GM18951 (cell line): Measurements from ENCODE around the gene NRG2.

Experiments used
- POLR2A ChIP-seq: IDR thresholded peaks from 4 replicates; pipeline ENCODE4 v1.6.1; 2011; ENCODE audit warnings: mild to moderate bottlenecking; ENCODE audit not compliant: insufficient read length, insufficient read depth; ENCODE audit errors: extremely low read depth
- in situ Hi-C: fragments of 300-500 bp; cut with MboI; formaldehyde crosslinking; loops from one replicate; pipeline ENCODE4 v1.12.0; 2022; ENCODE audit warnings: low sequenced_read_pairs, mixed read lengths, inconsistent platforms; ENCODE audit not compliant: unreplicated experiment

NRG2 gene

GRCh38 chr5:140042643-140043507 lies at the start of gene NRG2:
TSS of gene NRG2 (minus strand) at chr5:140043299.
- in situ Hi-C loops = no loop called here
- TF ChIP-seq POLR2A = no peak

GRCh38 chr5:140090251-140090650 lies 47.2 kb upstream of the NRG2 start:
- in situ Hi-C loops = no loop called here
- no peak for TF ChIP-seq POLR2A

- in situ Hi-C loops = loop anchor here (5.0 kb wide), 1 partner anchor 63 kb away; no protein-coding TSS in a partner anchor
- no peak for TF ChIP-seq POLR2A
Observed at GRCh38 chr5:140084541-140084940, 41.4 kb upstream of the NRG2 start.

DNA sequence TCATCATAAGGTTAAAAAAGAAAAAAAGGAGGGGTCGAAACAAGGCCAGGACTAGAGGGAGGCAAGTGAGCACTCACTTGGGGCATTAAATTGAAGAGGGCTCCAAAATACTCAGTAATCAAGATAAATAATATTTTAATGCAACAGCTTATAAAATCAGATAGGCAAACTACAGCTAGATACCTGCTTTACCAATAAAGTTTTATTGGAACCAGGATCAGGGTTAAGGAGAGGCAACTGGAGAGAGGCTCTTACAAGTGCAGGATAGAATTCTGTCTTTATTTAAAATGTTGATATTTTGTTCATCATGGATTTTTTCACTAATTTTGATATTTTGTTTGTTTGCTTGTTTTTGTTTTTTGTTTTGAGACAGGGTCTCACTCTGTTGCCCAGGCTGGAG lies 40.6 kb upstream of the NRG2 start:
- in situ Hi-C loops = loop anchor here (5.0 kb wide), 1 partner anchor 64 kb away; no protein-coding TSS in a partner anchor
- TF ChIP-seq POLR2A = no peak

- in situ Hi-C loops = loop anchor here (5.0 kb wide), 1 partner anchor 64 kb away; no protein-coding TSS in a partner anchor
- no peak for TF ChIP-seq POLR2A
Observed at GRCh38 chr5:140083120-140083519, 40.0 kb upstream of the NRG2 start.

DNA sequence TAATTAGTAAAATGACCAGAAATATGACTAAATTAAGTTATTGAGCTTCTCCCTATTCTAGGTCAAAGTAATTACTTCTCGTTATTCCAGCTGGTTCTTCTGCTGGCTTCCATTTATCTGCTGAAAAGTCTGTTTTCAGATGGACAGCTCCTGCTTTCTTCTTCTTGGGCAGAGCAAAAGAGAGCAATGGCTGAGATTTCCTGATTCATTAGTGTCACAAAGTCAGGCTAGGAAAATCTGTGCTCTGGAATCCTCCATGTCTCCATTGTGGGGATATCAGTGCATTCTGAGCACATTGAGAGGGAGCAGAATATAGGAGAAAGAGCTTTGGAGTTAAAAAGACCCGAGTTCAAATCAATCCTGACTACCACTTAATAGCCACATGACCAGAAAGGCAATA lies 33.7 kb upstream of the NRG2 start:
- in situ Hi-C loops = no loop called here
- TF ChIP-seq POLR2A = no peak

- TF ChIP-seq POLR2A = no peak
- in situ Hi-C loops = no loop called here
Observed at GRCh38 chr5:140076142-140076541, 33.0 kb upstream of the NRG2 start.

DNA sequence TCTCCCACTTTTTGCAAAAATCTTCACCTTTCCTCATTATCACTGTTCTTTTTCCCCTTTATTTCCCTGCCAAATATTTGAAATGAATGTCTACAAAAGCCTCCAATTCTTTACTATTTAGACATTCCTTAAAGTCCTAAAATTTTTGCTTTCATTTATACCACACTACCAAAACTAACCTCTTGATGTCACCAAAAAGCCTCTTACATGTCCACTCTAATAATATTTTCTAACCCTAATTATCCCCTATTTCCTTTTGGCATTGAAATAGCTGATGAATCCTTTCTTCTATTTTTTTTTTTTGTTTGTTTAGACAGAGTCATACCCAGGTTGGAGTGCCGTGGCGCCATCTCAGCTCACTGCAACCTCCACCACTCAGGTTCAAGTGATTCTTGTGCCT lies 32.3 kb upstream of the NRG2 start:
- in situ Hi-C loops = no loop called here
- no peak for TF ChIP-seq POLR2A

GRCh38 chr5:140073296-140073695 lies 30.2 kb upstream of the NRG2 start:
- TF ChIP-seq POLR2A = no peak
- in situ Hi-C loops = no loop called here

GRCh38 chr5:140072812-140073211 lies 29.7 kb upstream of the NRG2 start:
- in situ Hi-C loops = no loop called here

GRCh38 chr5:140060816-140061215 lies 17.7 kb upstream of the NRG2 start:
- in situ Hi-C loops = no loop called here
- TF ChIP-seq POLR2A = no peak

More at GRCh38 chr5:140072812-140073211, 29.7 kb upstream of the NRG2 start:
- no peak for TF ChIP-seq POLR2A

GRCh38 chr5:140058212-140058932 lies 15.3 kb upstream of the NRG2 start:
- in situ Hi-C loops = no loop called here
- no peak for TF ChIP-seq POLR2A

DNA sequence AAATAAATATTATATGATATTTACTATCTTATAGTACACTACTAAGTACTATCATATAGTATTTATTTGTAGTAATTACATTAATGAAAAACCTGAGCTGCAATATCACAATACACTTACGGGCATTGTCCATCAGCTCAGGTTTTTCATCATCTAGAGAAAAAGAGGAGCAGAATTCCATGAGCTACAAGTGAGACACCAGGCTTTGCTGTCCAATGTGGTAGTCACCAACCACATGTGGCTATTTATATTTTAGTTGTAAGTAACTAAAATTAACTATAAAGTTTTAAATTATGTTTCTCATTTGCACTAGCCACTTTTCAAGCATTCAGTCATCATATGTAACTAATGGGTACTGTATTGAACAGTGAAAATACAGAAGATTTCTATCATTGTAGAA lies 13.8 kb upstream of the NRG2 start:
- TF ChIP-seq POLR2A = no peak
- in situ Hi-C loops = no loop called here

DNA sequence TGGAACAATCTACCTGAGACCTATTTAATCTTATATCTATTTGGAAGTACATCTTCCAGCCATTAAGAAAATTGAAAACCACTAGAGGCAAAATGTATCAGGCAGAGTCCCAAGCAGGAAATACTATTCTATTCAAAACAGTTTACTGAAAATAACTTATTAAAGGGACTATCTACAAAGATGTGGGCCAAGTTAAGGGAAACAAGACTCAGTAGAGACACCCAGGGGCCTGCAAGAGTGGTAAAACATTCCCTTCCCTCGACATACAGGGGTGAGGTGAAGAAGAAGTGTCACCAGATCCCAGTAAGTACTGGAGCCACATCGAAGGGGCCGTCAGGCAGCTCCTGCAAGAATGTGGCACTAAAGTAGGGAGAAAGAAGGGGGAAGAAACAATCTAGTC lies 12.1 kb upstream of the NRG2 start:
- TF ChIP-seq POLR2A = no peak
- in situ Hi-C loops = no loop called here
